ENCODE measurements around the gene MCTP1.

MCTP1 gene

DNA sequence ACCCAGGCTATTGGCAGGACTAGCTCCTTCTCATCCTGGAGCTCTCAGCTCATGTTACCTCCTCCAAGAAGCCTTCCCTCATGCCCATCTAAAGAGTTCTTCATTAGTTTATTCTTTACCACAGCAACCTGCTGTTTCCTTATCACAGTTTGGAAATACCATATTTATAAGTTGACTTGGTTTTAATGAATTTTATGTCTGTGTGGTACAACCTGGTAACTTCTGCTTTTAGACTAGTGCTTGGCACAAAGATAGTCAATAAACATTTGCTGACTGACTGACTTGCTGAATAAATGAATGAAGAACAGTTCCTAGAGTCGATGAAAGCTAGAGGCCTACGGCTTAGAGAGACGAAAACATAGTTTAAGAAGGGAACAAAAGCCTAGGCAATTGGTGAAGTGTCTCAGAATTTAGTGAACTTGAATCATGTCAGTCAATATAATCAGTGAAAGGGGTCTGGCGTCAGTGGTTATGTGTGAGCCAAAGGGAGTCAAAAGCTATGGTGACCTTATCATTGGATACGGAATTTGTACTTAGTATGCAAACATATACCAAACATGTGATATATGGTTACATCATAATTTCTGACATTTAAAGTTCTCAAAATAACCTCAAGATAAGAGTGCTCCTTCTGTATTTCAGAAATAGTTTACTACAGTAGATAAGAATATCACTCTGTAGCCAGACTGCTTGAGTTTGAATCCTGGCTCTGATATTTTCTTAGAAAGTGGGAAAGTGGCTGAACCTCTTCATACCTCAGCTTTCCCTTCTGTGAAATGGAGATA is 239.5 kb downstream of the MCTP1 start:
- H3K36me3 Mint-ChIP-seq (ENCODE audit: low read depth), result no peaks in the 10 kb centered on the region
- ATAC-seq, result no peak
- H3K27me3 Mint-ChIP-seq, result no peaks in the 10 kb centered on the region
- no peak for DNase-seq
- H3K4me3 Mint-ChIP-seq, result no peak overlapping the region
- H3K27ac Mint-ChIP-seq, result no peak overlapping the region
- peaks cover 4% of the 10 kb centered on the region for H3K9me3 Mint-ChIP-seq
- H3K4me1 Mint-ChIP-seq, result no peaks in the 10 kb centered on the region

GRCh38 chr5:95044096-95044495 is 240.8 kb downstream of the MCTP1 start:
- Mint-ChIP-seq H3K36me3 (ENCODE audit: low read depth) (no peaks in the 10 kb centered on the region), H3K9me3 (peaks cover 4% of the 10 kb centered on the region), H3K4me3 (no peak overlapping the region), H3K4me1 (no peaks in the 10 kb centered on the region), H3K27ac (no peak overlapping the region), H3K27me3 (no peaks in the 10 kb centered on the region)
- no peak for ATAC-seq
- no peak for DNase-seq

DNA sequence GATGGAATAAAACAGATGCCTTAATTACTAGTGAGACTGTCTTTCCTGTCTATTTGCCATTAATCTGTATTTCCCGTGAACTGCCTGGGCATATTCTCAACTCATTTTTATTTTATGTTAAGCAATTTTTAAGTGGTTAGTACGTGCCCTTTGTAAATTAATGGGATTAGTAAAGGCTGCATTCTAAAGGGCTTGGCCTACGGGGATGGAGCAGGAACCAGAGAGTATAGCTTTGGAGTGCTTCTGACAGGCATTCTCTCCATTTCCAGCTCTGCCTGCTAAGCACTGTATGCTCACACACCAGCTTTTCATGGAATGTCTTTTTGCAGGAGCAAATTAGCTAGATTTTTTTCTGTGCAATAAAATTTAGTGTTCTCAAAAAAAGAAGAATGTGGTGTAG is 241.2 kb downstream of the MCTP1 start:
- H3K27ac Mint-ChIP-seq, result no peak overlapping the region
- no peaks in the 10 kb centered on the region for H3K27me3 Mint-ChIP-seq
- H3K4me1 Mint-ChIP-seq, result no peaks in the 10 kb centered on the region
- ATAC-seq (no peak), DNase-seq (no peak)
- H3K4me3 Mint-ChIP-seq, result no peak overlapping the region
- peaks cover 4% of the 10 kb centered on the region for H3K9me3 Mint-ChIP-seq
- no peaks in the 10 kb centered on the region for H3K36me3 Mint-ChIP-seq (ENCODE audit: low read depth)

GRCh38 chr5:95043234-95043633 is 241.7 kb downstream of the MCTP1 start:
- Mint-ChIP-seq H3K4me3 (no peak overlapping the region), H3K9me3 (peaks cover 4% of the 10 kb centered on the region), H3K27me3 (no peaks in the 10 kb centered on the region), H3K27ac (no peak overlapping the region), H3K4me1 (no peaks in the 10 kb centered on the region), H3K36me3 (ENCODE audit: low read depth) (no peaks in the 10 kb centered on the region)
- ATAC-seq (no peak), DNase-seq (no peak)

- Mint-ChIP-seq H3K4me1 (no peaks in the 10 kb centered on the region), H3K4me3 (no peak overlapping the region), H3K9me3 (peaks cover 4% of the 10 kb centered on the region), H3K36me3 (ENCODE audit: low read depth) (no peaks in the 10 kb centered on the region), H3K27me3 (no peaks in the 10 kb centered on the region), H3K27ac (no peak overlapping the region)
- DNase-seq (no peak), ATAC-seq (no peak)
These were observed 242.9 kb downstream of the MCTP1 start for GRCh38 chr5:95042037-95042436.

DNA sequence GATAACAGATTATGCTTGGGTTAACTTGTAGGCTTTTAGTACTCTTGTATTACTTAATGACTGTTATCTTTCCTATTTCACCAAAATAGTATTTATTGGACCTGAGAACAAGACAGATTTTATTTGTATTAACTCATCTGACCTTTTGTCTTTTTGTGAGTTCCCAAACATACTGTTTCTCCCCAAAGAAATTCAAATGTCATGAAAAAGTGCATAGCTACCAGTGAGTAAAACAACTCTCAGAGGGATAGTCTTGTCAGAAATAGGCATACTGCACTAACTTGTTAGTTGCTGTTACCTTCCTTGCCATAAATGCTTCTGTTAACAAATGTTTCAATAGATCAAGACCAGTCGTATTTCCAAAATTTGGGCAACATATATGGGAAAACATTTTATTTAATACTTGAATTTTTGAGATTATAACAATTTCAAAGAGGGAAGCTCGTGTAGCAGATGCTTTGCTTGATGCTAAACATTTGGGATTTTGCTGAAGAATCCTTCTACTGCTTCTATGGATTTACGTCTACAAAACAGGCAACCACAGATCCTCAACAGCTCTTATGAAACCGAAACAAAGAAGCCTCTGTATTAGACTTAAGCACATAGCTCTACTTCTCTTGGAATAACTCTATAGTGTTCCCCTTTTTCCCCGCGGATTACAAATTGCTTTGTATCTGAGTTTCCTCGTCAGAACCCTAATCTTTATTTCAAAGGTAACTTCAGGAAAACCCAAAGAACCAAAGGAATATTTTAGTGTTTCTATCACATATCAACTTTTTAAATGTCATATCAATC is 248.8 kb downstream of the MCTP1 start:
- DNase-seq (no peak), ATAC-seq (no peak)
- Mint-ChIP-seq H3K27me3 (peaks cover 2% of the 10 kb centered on the region), H3K36me3 (ENCODE audit: low read depth) (no peaks in the 10 kb centered on the region), H3K27ac (no peak overlapping the region), H3K4me3 (no peak overlapping the region), H3K9me3 (peaks cover 10% of the 10 kb centered on the region), H3K4me1 (no peaks in the 10 kb centered on the region)

GRCh38 chr5:95032801-95033200 is 252.1 kb downstream of the MCTP1 start:
- peaks cover 3% of the 10 kb centered on the region for H3K27me3 Mint-ChIP-seq
- no peaks in the 10 kb centered on the region for H3K36me3 Mint-ChIP-seq (ENCODE audit: low read depth)
- ATAC-seq, result no peak
- H3K27ac Mint-ChIP-seq, result no peak overlapping the region
- DNase-seq, result no peak
- H3K4me3 Mint-ChIP-seq, result no peak overlapping the region
- peaks cover 2% of the 10 kb centered on the region for H3K4me1 Mint-ChIP-seq
- peaks cover 10% of the 10 kb centered on the region for H3K9me3 Mint-ChIP-seq

GRCh38 chr5:95029569-95030366 is 255.1 kb downstream of the MCTP1 start:
- Mint-ChIP-seq H3K9me3 (peaks cover 10% of the 10 kb centered on the region), H3K27ac (no peak overlapping the region), H3K4me1 (peaks cover 13% of the 10 kb centered on the region), H3K27me3 (peaks cover 3% of the 10 kb centered on the region), H3K36me3 (ENCODE audit: low read depth) (no peaks in the 10 kb centered on the region), H3K4me3 (no peak overlapping the region)
- DNase-seq (no peak), ATAC-seq (no peak)

DNA sequence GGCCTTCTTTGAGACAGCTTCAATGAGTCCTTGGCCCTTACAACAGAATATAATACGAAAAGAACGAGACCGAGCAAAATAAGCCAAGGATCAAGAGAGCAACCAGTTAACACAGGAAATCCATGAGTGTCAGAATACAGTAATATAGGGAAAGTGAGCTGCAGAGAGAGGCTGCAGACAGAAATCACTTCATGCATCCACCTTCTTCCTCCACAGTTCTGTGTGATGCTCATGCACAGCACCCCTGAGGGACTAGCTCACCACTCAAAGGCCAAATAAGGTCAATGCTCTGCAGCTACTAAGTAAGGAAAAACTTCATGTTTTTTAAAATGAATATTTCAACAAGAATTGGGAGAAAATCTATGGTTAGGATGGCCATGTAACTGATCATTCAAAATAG is 257.1 kb downstream of the MCTP1 start:
- Mint-ChIP-seq H3K36me3 (ENCODE audit: low read depth) (no peaks in the 10 kb centered on the region), H3K27ac (no peak overlapping the region), H3K4me3 (no peak overlapping the region), H3K4me1 (peaks cover 13% of the 10 kb centered on the region), H3K9me3 (peaks cover 4% of the 10 kb centered on the region), H3K27me3 (peaks cover 3% of the 10 kb centered on the region)
- DNase-seq (no peak), ATAC-seq (no peak)

DNA sequence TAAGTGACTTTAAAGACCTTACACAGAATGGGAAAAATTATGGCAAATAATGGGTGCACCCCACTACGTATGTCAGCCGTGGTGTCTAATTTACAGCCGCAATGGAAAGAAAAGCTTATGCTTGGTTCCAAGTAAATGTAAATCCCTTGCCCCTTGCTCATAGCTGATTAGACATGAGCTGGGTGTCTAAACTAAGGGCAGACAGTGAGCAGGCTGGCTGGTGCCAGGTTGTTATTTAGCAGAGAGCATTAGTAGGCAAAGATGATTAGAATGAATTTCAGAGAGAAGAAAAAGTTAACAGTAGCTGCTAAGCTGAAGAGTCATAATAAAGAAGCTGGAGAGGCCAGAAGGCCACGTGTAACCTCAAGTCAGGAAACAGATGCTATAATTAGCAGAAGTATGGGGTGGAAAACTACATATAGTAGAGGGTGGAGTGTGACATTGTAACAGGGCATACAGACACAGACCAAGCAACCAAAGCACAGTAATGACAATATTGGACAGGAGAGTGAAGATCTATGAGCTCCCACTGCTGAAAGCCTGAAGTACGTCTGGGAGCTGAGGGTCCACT is 257.7 kb downstream of the MCTP1 start:
- H3K9me3 Mint-ChIP-seq, result no peaks in the 10 kb centered on the region
- H3K36me3 Mint-ChIP-seq (ENCODE audit: low read depth), result no peaks in the 10 kb centered on the region
- H3K27me3 Mint-ChIP-seq, result peaks cover 1% of the 10 kb centered on the region
- H3K4me1 Mint-ChIP-seq, result peaks cover 13% of the 10 kb centered on the region
- no peak overlapping the region for H3K4me3 Mint-ChIP-seq
- DNase-seq (no peak), ATAC-seq (peak; percentile 33)
- no peak overlapping the region for H3K27ac Mint-ChIP-seq

DNA sequence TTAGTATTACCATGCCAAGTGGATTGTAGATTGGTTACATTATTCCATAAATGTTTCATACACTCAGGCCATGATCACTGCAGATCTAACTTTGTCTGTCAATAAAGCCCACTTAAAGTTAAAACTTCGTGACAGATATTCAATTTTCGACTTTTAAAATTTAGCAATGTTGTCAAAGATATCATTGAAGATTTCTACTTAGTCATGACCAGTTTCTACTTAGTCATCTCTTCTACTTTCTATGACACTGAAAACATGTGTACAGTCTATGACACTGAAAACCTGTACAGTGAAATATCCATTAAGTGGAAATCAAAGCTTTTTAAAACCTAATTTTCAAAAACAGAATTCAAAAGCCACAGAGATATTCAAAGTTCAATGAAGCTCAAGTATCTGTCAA is 258.2 kb downstream of the MCTP1 start:
- DNase-seq (no peak), ATAC-seq (no peak)
- no peaks in the 10 kb centered on the region for H3K9me3 Mint-ChIP-seq
- peaks cover 13% of the 10 kb centered on the region for H3K4me1 Mint-ChIP-seq
- peaks cover 1% of the 10 kb centered on the region for H3K27me3 Mint-ChIP-seq
- H3K27ac Mint-ChIP-seq, result no peak overlapping the region
- no peaks in the 10 kb centered on the region for H3K36me3 Mint-ChIP-seq (ENCODE audit: low read depth)
- H3K4me3 Mint-ChIP-seq, result no peak overlapping the region

GRCh38 chr5:95022967-95023695 is 261.8 kb downstream of the MCTP1 start:
- DNase-seq (no peak), ATAC-seq (no peak)
- Mint-ChIP-seq H3K9me3 (no peaks in the 10 kb centered on the region), H3K27ac (no peak overlapping the region), H3K4me3 (no peak overlapping the region), H3K36me3 (ENCODE audit: low read depth) (no peaks in the 10 kb centered on the region), H3K27me3 (no peaks in the 10 kb centered on the region), H3K4me1 (peaks cover 11% of the 10 kb centered on the region)

DNA sequence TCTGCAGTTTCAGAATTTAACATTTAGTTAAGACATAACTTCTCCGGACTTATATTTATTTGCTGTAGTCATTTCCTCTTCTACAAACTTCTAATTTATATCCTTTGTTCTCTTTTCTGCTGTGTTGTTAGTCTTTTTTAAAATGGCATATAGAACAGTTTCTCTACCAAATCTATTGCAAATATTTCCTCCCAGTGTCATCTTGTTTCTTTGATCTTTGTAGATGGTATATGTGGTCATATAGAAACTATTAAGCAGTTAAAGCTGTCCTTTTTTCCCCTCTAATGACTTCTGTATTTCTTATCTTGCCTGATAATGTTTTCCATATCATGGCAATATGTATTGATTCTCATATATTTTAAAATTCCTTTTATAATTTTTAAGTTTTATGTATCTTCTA is 264.5 kb downstream of the MCTP1 start:
- DNase-seq (no peak), ATAC-seq (no peak)
- Mint-ChIP-seq H3K4me1 (no peaks in the 10 kb centered on the region), H3K36me3 (ENCODE audit: low read depth) (no peaks in the 10 kb centered on the region), H3K4me3 (no peak overlapping the region), H3K27me3 (no peaks in the 10 kb centered on the region), H3K27ac (no peak overlapping the region), H3K9me3 (no peaks in the 10 kb centered on the region)

DNA sequence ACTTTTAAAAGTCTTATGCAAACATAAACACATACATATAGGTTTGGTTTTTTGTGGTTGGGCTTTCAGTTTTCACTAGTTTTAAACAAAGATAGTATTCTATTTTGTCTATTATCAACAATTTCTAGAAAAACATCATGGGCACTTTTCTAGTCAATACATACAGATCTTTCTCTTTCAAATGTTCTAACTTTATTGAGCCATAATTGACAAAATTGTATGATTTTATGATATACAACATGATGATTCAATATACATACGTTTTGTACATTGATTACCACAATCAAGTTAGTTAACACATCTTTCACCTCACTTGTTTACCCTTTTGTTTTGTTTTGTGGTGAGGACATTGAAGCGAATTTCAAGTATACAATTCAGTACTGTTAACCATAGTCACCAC is 265.9 kb downstream of the MCTP1 start:
- DNase-seq, result no peak
- H3K27me3 Mint-ChIP-seq, result no peaks in the 10 kb centered on the region
- H3K36me3 Mint-ChIP-seq (ENCODE audit: low read depth), result no peaks in the 10 kb centered on the region
- ATAC-seq, result no peak
- no peaks in the 10 kb centered on the region for H3K4me1 Mint-ChIP-seq
- no peaks in the 10 kb centered on the region for H3K9me3 Mint-ChIP-seq
- no peak overlapping the region for H3K27ac Mint-ChIP-seq
- no peak overlapping the region for H3K4me3 Mint-ChIP-seq
